ENCODE results near the gene ADCY1.

ADCY1 gene

DNA sequence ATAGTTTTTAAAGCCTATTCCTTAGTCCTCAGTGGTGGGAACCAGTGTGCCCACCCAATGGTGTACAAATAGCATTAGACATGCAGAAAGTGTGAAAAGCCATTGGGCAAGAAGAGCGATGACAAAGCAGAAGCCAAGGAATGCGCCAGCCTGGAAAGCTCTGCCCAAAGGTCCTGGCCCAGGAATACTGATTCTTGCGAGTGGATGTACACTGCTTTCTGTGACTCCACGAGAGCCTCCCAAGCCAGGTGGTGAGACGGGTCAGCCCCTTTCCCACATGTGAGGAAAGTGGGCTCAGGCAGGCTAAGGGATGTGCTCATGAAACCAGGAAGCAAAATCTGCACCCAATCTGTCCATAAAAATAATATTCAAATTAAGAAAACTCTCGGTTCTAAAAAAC, 106.6 kb downstream of the ADCY1 start:
- Histone ChIP-seq H4K20me1 (ENCODE audit: low read depth, low read length) (no peaks in the 10 kb centered on the region), H3K27ac (ENCODE audit: low read depth, low read length) (no peak overlapping the region)
- TF ChIP-seq, protein P1, sequence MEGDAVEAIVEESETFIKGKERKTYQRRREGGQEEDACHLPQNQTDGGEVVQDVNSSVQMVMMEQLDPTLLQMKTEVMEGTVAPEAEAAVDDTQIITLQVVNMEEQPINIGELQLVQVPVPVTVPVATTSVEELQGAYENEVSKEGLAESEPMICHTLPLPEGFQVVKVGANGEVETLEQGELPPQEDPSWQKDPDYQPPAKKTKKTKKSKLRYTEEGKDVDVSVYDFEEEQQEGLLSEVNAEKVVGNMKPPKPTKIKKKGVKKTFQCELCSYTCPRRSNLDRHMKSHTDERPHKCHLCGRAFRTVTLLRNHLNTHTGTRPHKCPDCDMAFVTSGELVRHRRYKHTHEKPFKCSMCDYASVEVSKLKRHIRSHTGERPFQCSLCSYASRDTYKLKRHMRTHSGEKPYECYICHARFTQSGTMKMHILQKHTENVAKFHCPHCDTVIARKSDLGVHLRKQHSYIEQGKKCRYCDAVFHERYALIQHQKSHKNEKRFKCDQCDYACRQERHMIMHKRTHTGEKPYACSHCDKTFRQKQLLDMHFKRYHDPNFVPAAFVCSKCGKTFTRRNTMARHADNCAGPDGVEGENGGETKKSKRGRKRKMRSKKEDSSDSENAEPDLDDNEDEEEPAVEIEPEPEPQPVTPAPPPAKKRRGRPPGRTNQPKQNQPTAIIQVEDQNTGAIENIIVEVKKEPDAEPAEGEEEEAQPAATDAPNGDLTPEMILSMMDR (IDR thresholded peaks at IDR 0.05; ENCODE audit: insufficient read depth, low read length, poor library complexity, severe bottlenecking) = no peak
- TF ChIP-seq EZH2phosphoT487 (conservative IDR thresholded peaks at IDR 0.05; ENCODE audit: low read length) = no peak

DNA sequence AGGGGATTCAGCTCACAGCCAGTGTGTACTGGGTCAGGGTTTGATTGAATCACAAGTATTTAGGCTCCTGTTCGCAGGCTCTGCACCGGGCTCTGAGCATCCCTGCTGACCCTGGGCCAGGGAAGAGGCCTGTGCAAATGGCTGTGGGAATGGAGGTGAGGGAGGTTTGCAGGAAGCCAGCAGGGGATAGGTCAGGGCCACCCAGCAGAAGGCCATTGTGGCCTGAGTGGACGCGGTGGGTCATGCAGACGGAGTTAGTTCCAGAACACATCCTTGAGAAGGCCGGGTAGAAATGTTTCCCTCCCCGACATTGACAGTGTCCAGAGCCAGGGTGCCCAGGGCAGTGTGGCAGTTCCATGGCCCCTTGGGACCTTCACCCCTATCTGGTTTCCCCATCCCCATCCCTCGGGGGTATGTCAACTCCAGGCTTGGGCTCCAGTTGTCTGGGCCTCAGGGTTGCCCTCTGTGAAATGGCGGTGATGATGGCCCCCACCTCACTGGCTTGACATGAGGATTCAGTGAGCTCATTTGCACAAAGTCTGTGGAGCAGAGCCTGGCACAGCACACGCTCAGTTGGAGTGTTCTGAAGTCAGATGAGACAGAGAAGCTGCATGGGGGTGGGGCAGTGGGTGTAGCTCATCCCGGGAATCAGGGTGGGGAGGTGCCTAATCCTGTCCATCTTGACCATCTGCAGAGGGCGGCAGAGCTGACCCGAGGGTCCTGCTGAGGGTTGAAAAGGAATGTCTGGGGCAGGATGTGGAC, 107.6 kb downstream of the ADCY1 start:
- Histone ChIP-seq H3K79me2 (ENCODE audit: insufficient read depth, low read length) (no peaks in the 10 kb centered on the region), H3K27ac (ENCODE audit: low read depth, low read length) (no peak overlapping the region), H3K27me3 (ENCODE audit: low read length) (no peaks in the 10 kb centered on the region), H3K9me2 (replicated peaks; ENCODE audit: insufficient read depth, low read length) (no peaks in the 10 kb centered on the region), H4K20me1 (ENCODE audit: low read depth, low read length) (no peaks in the 10 kb centered on the region), H3F3A (ENCODE audit: insufficient read depth) (no peaks in the 10 kb centered on the region), H3K36me3 (ENCODE audit: low read length) (no peaks in the 10 kb centered on the region), H3K4me3 (ENCODE audit: insufficient read depth, low read length, poor library complexity, severe bottlenecking) (no peak overlapping the region), H3K4me2 (ENCODE audit: low read depth, low read length, poor library complexity, severe bottlenecking) (no peak overlapping the region), H3K9ac (ENCODE audit: low read length) (no peak overlapping the region), H2AFZ (ENCODE audit: low read depth, low read length, severe bottlenecking) (no peak overlapping the region), H3K9me3 (ENCODE audit: insufficient read depth, low read length) (no peaks in the 10 kb centered on the region)
- TF ChIP-seq, protein P1 (IDR thresholded peaks at IDR 0.05; ENCODE audit: insufficient read depth, low read length, poor library complexity, severe bottlenecking) = no peak
- TF ChIP-seq EZH2phosphoT487 (conservative IDR thresholded peaks at IDR 0.05; ENCODE audit: low read length) = no peak

More for the DNA sequence above, 106.6 kb downstream of the ADCY1 start:
- no peak overlapping the region for H3K9ac ChIP-seq (ENCODE audit: low read length)
- no peaks in the 10 kb centered on the region for H3F3A ChIP-seq (ENCODE audit: insufficient read depth)
- no peaks in the 10 kb centered on the region for H3K9me2 ChIP-seq (replicated peaks; ENCODE audit: insufficient read depth, low read length)
- H2AFZ ChIP-seq (ENCODE audit: low read depth, low read length, severe bottlenecking) = no peak overlapping the region
- H3K4me3 ChIP-seq (ENCODE audit: insufficient read depth, low read length, poor library complexity, severe bottlenecking) = no peak overlapping the region
- H3K27me3 ChIP-seq (ENCODE audit: low read length) = no peaks in the 10 kb centered on the region
- no peaks in the 10 kb centered on the region for H3K36me3 ChIP-seq (ENCODE audit: low read length)
- H3K79me2 ChIP-seq (ENCODE audit: insufficient read depth, low read length) = no peaks in the 10 kb centered on the region
- no peak overlapping the region for H3K4me2 ChIP-seq (ENCODE audit: low read depth, low read length, poor library complexity, severe bottlenecking)
- no peaks in the 10 kb centered on the region for H3K9me3 ChIP-seq (ENCODE audit: insufficient read depth, low read length)

DNA sequence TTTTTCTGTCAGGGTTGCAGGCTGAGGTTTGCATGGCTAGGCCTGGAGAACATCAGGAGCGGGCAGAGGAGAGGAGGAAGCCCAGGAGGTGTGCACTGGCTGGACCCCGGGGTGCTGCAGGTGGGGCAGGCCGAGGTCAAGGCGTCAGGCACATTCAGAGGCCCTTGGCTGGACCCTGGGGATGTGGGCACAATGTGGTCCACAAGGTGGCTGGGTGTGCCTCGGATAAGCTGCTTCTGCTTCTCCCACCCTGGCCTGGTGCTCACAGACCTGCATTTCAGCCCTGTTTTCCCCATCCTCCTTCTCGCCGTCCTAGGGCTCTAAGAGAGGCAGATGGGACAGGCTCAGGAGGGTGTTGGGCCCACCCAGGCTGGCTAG, 108.2 kb downstream of the ADCY1 start:
- Histone ChIP-seq H3K36me3 (ENCODE audit: low read length) (no peaks in the 10 kb centered on the region), H3K4me2 (ENCODE audit: low read depth, low read length, poor library complexity, severe bottlenecking) (no peak overlapping the region), H4K20me1 (ENCODE audit: low read depth, low read length) (no peaks in the 10 kb centered on the region), H3K9me2 (replicated peaks; ENCODE audit: insufficient read depth, low read length) (no peaks in the 10 kb centered on the region), H3K9ac (ENCODE audit: low read length) (no peak overlapping the region), H3K79me2 (ENCODE audit: insufficient read depth, low read length) (no peaks in the 10 kb centered on the region), H3K9me3 (ENCODE audit: insufficient read depth, low read length) (no peaks in the 10 kb centered on the region), H3K4me3 (ENCODE audit: insufficient read depth, low read length, poor library complexity, severe bottlenecking) (no peak overlapping the region), H3K27me3 (ENCODE audit: low read length) (no peaks in the 10 kb centered on the region), H3K27ac (ENCODE audit: low read depth, low read length) (no peak overlapping the region), H2AFZ (ENCODE audit: low read depth, low read length, severe bottlenecking) (no peak overlapping the region), H3F3A (ENCODE audit: insufficient read depth) (no peaks in the 10 kb centered on the region)
- TF ChIP-seq, protein P1 (IDR thresholded peaks at IDR 0.05; ENCODE audit: insufficient read depth, low read length, poor library complexity, severe bottlenecking) = no peak
- TF ChIP-seq EZH2phosphoT487 (conservative IDR thresholded peaks at IDR 0.05; ENCODE audit: low read length) = no peak

Data from SU-DHL-6 (cell line).